Measurements from ENCODE around the gene EDRF1. TPM values are rescaled to one million over a fixed set of nuclear protein-coding genes. Genes with fewer than 3 reads are reported as not detected.

Gene EDRF1
- total RNA-seq, 6 experiments from 2014 or later: 19.0 to 21.9 (median 20.2) TPM

GRCh38 chr10:125781374-125781773, 61.9 kb downstream of the EDRF1 start:
- Mint-ChIP-seq H3K27me3 (ENCODE audit: insufficient read depth) (peaks cover 1% of the 10 kb centered on the region; the same call in 1 of the 2 replicates), H3K4me1 (ENCODE audit: low read depth) (peaks cover 30% of the 10 kb centered on the region), H3K27ac (no peak overlapping the region), H3K36me3 (ENCODE audit: low read depth) (no peaks in the 10 kb centered on the region), H3K9me3 (no peaks in the 10 kb centered on the region), H3K4me3 (no peak overlapping the region)
- no peak for DNase-seq
- TF ChIP-seq, protein P1, sequence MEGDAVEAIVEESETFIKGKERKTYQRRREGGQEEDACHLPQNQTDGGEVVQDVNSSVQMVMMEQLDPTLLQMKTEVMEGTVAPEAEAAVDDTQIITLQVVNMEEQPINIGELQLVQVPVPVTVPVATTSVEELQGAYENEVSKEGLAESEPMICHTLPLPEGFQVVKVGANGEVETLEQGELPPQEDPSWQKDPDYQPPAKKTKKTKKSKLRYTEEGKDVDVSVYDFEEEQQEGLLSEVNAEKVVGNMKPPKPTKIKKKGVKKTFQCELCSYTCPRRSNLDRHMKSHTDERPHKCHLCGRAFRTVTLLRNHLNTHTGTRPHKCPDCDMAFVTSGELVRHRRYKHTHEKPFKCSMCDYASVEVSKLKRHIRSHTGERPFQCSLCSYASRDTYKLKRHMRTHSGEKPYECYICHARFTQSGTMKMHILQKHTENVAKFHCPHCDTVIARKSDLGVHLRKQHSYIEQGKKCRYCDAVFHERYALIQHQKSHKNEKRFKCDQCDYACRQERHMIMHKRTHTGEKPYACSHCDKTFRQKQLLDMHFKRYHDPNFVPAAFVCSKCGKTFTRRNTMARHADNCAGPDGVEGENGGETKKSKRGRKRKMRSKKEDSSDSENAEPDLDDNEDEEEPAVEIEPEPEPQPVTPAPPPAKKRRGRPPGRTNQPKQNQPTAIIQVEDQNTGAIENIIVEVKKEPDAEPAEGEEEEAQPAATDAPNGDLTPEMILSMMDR (IDR thresholded peaks at IDR 0.05): no peak

DNA sequence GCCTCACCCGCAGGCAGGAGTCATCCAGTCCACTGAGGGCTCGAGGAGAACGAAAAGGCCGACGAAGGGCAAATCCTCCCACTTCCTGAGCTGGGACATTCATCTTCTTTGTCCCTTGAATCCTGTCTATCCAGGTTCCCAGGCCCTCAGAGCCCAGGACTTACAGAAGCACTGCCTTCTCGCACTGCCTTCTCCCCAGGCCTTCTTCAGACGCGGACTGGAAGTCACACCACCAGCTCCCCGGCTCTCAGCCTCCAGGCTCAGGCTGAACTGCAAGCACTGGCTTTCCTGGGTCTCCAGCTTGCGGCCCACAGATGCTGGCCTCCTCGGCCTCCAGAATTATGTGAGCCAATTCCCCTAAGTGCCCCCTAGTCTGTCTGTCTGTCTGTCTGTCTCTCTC, 62.5 kb downstream of the EDRF1 start:
- Mint-ChIP-seq H3K9me3 (no peaks in the 10 kb centered on the region), H3K4me3 (no peak overlapping the region)

DNA sequence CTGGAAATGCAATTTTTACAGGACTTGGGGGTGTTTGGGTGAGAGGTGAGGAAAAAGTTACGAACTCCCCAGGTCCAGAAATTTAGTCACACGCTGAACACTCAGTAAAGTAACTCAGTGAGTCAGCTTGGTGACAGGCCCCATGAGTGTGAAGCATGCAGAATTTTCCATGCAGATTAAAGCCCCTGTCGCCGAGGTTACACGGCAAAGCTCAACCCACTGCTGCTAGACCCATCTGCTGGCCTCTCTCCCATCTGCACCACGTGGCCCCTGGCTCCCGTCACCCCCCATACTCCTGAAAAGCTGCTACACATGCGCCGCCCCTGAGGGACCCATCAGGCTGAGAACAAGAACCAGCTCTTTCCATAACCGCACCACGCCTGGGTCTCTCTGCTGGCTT, 63.1 kb downstream of the EDRF1 start:
- H3K36me3 Mint-ChIP-seq (ENCODE audit: low read depth): no peaks in the 10 kb centered on the region; the same call in 1 of the 2 replicates
- TF ChIP-seq, protein P1 (IDR thresholded peaks at IDR 0.05): no peak
- H3K4me1 Mint-ChIP-seq (ENCODE audit: low read depth): peaks cover 30% of the 10 kb centered on the region
- H3K27ac Mint-ChIP-seq: no peak overlapping the region
- DNase-seq: peak; percentile 27
- peaks cover 1% of the 10 kb centered on the region; the same call in 1 of the 2 replicates for H3K27me3 Mint-ChIP-seq (ENCODE audit: insufficient read depth)
- H3K4me3 Mint-ChIP-seq: no peak overlapping the region
- H3K9me3 Mint-ChIP-seq: no peaks in the 10 kb centered on the region

More for the DNA sequence above, 62.5 kb downstream of the EDRF1 start:
- TF ChIP-seq, protein P1 (IDR thresholded peaks at IDR 0.05): no peak
- H3K27ac Mint-ChIP-seq: no peak overlapping the region
- no peak for DNase-seq
- H3K27me3 Mint-ChIP-seq (ENCODE audit: insufficient read depth): peaks cover 1% of the 10 kb centered on the region; the same call in 1 of the 2 replicates
- H3K4me1 Mint-ChIP-seq (ENCODE audit: low read depth): peaks cover 30% of the 10 kb centered on the region
- H3K36me3 Mint-ChIP-seq (ENCODE audit: low read depth): no peaks in the 10 kb centered on the region; the same call in 1 of the 2 replicates

DNA sequence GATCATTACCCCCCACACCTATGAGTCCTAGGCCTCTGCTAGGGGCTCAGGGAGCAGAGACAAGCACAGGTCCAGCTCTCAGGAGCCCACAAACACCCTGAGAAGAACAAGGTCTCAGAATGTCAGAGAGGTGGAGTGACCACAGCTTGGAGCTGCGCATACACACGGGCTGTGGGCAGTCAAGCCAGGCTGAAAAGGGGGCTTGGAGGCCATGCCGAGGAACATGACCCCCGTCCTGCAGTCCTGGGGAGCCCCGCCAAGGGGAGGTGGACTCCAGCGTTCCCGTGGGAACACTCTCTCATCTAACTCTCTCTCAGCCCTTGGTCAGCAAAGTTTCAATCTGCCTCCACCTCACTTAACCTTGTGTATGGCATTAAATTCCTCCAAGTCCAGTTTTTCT, 63.9 kb downstream of the EDRF1 start:
- no peak for DNase-seq
- Mint-ChIP-seq H3K27ac (no peak overlapping the region), H3K9me3 (no peaks in the 10 kb centered on the region), H3K4me3 (no peak overlapping the region), H3K4me1 (ENCODE audit: low read depth) (peaks cover 22% of the 10 kb centered on the region), H3K27me3 (ENCODE audit: insufficient read depth) (peaks cover 1% of the 10 kb centered on the region; the same call in 1 of the 2 replicates), H3K36me3 (ENCODE audit: low read depth) (no peaks in the 10 kb centered on the region; the same call in 1 of the 2 replicates)
- TF ChIP-seq, protein P1 (IDR thresholded peaks at IDR 0.05): no peak

GRCh38 chr10:125783957-125784356, 64.4 kb downstream of the EDRF1 start:
- TF ChIP-seq, protein P1 (IDR thresholded peaks at IDR 0.05): no peak
- Mint-ChIP-seq H3K27ac (no peak overlapping the region), H3K4me1 (ENCODE audit: low read depth) (peaks cover 16% of the 10 kb centered on the region), H3K36me3 (ENCODE audit: low read depth) (no peaks in the 10 kb centered on the region; the same call in 1 of the 2 replicates), H3K4me3 (no peak overlapping the region), H3K9me3 (no peaks in the 10 kb centered on the region), H3K27me3 (ENCODE audit: insufficient read depth) (peaks cover 1% of the 10 kb centered on the region; the same call in 1 of the 2 replicates)
- DNase-seq: no peak

Data from HFFc6 (cell line).